Thyroid gland (tissue), 4 donors: ENCODE data around the gene JDP2.

Experiments
- CTCF ChIP-seq, 6 experiments: fragments of 200-600 bp in 3 of 6; fragments of 450-650 bp in 3 of 6; sonication (generic) in 3 of 6; IDR thresholded peaks; one replicate each; pipeline ENCODE4 v1.5.1; 2016 to 2019; ENCODE audit warnings: antibody characterized with exemption in 6 of 6, mild to moderate bottlenecking in 2 of 6, inconsistent platforms in 1 of 6, moderate library complexity in 1 of 6
- POLR2A ChIP-seq, 2 donors: fragments of 450-650 bp; IDR thresholded peaks; one replicate each; pipeline ENCODE4 v1.6.1; 2017; ENCODE audit warnings: antibody characterized with exemption in 2 of 2, mild to moderate bottlenecking in 2 of 2, moderate library complexity in 1 of 2

- no peak for TF ChIP-seq CTCF (IDR thresholded peaks at IDR 0.05)
- no peak for TF ChIP-seq POLR2A (IDR thresholded peaks at IDR 0.05)
These were observed 47.2 kb upstream of the JDP2 start for GRCh38 chr14:75380656-75381055.
